Breast epithelium (tissue), 3 donors: ENCODE measurements around the gene PTPRN2.

Experiments
- CTCF ChIP-seq, 3 donors: fragments of 450-650 bp; IDR thresholded peaks; one replicate each; pipeline ENCODE4 v1.5.1; 2016 to 2017; ENCODE audit warnings: antibody characterized with exemption in 3 of 3, mild to moderate bottlenecking in 3 of 3, moderate library complexity in 3 of 3
- POLR2A ChIP-seq: fragments of 450-650 bp; IDR thresholded peaks from one replicate; pipeline ENCODE4 v1.6.1; 2016; ENCODE audit warnings: antibody characterized with exemption, mild to moderate bottlenecking, moderate library complexity
- POLR2AphosphoS5 ChIP-seq, 3 donors: sonication (generic); formaldehyde crosslinking; IDR thresholded peaks; one replicate each; pipeline ENCODE4 v1.6.1; 2017; ENCODE audit warnings: antibody characterized with exemption in 3 of 3

GRCh38 chr7:158557441-158557755 is 30.2 kb downstream of the PTPRN2 start:
- TF ChIP-seq CTCF (IDR thresholded peaks at IDR 0.05) (no peak), POLR2A (no peak), POLR2AphosphoS5 (IDR thresholded peaks at IDR 0.05) (no peak)
